SK-N-SH treated with all-trans-retinoic acid at 6 μM for 48 hours (cell line): ENCODE results near the gene FAM117A.

Experiments used
- ATAC-seq: fragments of 200-7000 bp; cut with Tn5 transposase; 3 replicates; pipeline ENCODE4 v1.9.1; 2020; ENCODE audit warnings: mild to moderate bottlenecking, moderate library complexity
- ARNTL ChIP-seq: fragments of 450-650 bp; formaldehyde crosslinking; IDR thresholded peaks from 2 replicates; pipeline ENCODE4 v1.5.0; 2020; ENCODE audit warnings: low read depth, mild to moderate bottlenecking, moderate library complexity, borderline replicate concordance
- BACH2 ChIP-seq: fragments of 250-450 bp; sonication (Bioruptor Pico); IDR thresholded peaks from 2 replicates; pipeline ENCODE4 v1.9.0; 2021; ENCODE audit warnings: mild to moderate bottlenecking, borderline replicate concordance
- CREB5 ChIP-seq: fragments of 250-450 bp; sonication (Bioruptor Pico); IDR thresholded peaks from 2 replicates; pipeline ENCODE4 v1.5.1; 2020; ENCODE audit warnings: low read depth, mild to moderate bottlenecking, moderate library complexity
- CSDC2 ChIP-seq: fragments of 250-450 bp; sonication (Bioruptor Pico); IDR thresholded peaks from 2 replicates; pipeline ENCODE4 v1.5.0; 2020; ENCODE audit warnings: mild to moderate bottlenecking, moderate library complexity
- CSRNP3 ChIP-seq: fragments of 250-450 bp; sonication (Bioruptor Pico); IDR thresholded peaks from 2 replicates; pipeline ENCODE4 v1.5.1; 2021; ENCODE audit warnings: mild to moderate bottlenecking, moderate library complexity
- ESRRG ChIP-seq: fragments of 250-450 bp; sonication (Bioruptor Pico); IDR thresholded peaks from 2 replicates; pipeline ENCODE4 v1.6.1; 2021; ENCODE audit warnings: mild to moderate bottlenecking
- GLIS3 ChIP-seq: fragments of 250-450 bp; sonication (Bioruptor Pico); IDR thresholded peaks from 2 replicates; pipeline ENCODE4 v1.5.0; 2020; ENCODE audit warnings: mild to moderate bottlenecking, moderate library complexity
- ISL1 ChIP-seq: fragments of 250-450 bp; sonication (Bioruptor Pico); IDR thresholded peaks from 2 replicates; pipeline ENCODE4 v2.1.2; 2022; ENCODE audit warnings: mild to moderate bottlenecking, moderate library complexity
- OSR1 ChIP-seq: fragments of 250-450 bp; sonication (Bioruptor Pico); IDR thresholded peaks from 2 replicates; pipeline ENCODE4 v1.8.0; 2022; ENCODE audit warnings: moderate library complexity, mild to moderate bottlenecking, inconsistent platforms
- PATZ1 ChIP-seq: fragments of 250-450 bp; sonication (Bioruptor Pico); IDR thresholded peaks from 2 replicates; pipeline ENCODE4 v1.8.0; 2020; ENCODE audit warnings: mild to moderate bottlenecking, moderate library complexity, borderline replicate concordance
- POU6F1 ChIP-seq: fragments of 250-450 bp; sonication (Bioruptor Pico); IDR thresholded peaks from 2 replicates; pipeline ENCODE4 v1.8.0; 2021; ENCODE audit warnings: low read depth, mild to moderate bottlenecking, moderate library complexity, borderline replicate concordance
- RARB ChIP-seq: fragments of 250-450 bp; sonication (Bioruptor Pico); IDR thresholded peaks from 2 replicates; pipeline ENCODE4 v1.8.0; 2021; ENCODE audit warnings: mild to moderate bottlenecking, moderate library complexity
- SNAI2 ChIP-seq: fragments of 250-450 bp; sonication (Bioruptor Pico); IDR thresholded peaks from 2 replicates; pipeline ENCODE4 v1.5.0; 2020; ENCODE audit warnings: mild to moderate bottlenecking, moderate library complexity
- TCF4 ChIP-seq: fragments of 250-450 bp; sonication (Bioruptor Pico); IDR thresholded peaks from 2 replicates; pipeline ENCODE4 v1.8.0; 2021; ENCODE audit warnings: mild to moderate bottlenecking, moderate library complexity, borderline replicate concordance
- TOX ChIP-seq: fragments of 250-450 bp; sonication (Bioruptor Pico); IDR thresholded peaks from 2 replicates; pipeline ENCODE4 v1.8.0; 2021; ENCODE audit warnings: mild to moderate bottlenecking, moderate library complexity, borderline replicate concordance
- TSHZ2 ChIP-seq: fragments of 250-450 bp; sonication (Bioruptor Pico); IDR thresholded peaks from 2 replicates; pipeline ENCODE4 v1.5.0; 2020; ENCODE audit warnings: mild to moderate bottlenecking, moderate library complexity
- ZC3H10 ChIP-seq: fragments of 250-450 bp; sonication (Bioruptor Pico); IDR thresholded peaks from 2 replicates; pipeline ENCODE4 v1.5.1; 2021; ENCODE audit warnings: mild to moderate bottlenecking, moderate library complexity
- ZFP3 ChIP-seq: fragments of 250-450 bp; sonication (Bioruptor Pico); IDR thresholded peaks from 2 replicates; pipeline ENCODE4 v1.5.0; 2020; ENCODE audit warnings: mild to moderate bottlenecking, moderate library complexity
- ZFP30 ChIP-seq: fragments of 450-650 bp; formaldehyde crosslinking; IDR thresholded peaks from 2 replicates; pipeline ENCODE4 v1.5.0; 2022; ENCODE audit warnings: mild to moderate bottlenecking, moderate library complexity
- ZNF565 ChIP-seq: fragments of 450-650 bp; formaldehyde crosslinking; conservative IDR thresholded peaks from 2 replicates; pipeline ENCODE4 v1.5.0; 2020; ENCODE audit warnings: low read depth, mild to moderate bottlenecking, moderate library complexity
- ZNF8 ChIP-seq: fragments of 450-650 bp; formaldehyde crosslinking; IDR thresholded peaks from 2 replicates; pipeline ENCODE4 v1.5.0; 2020; ENCODE audit warnings: mild to moderate bottlenecking, moderate library complexity

The FAM117A gene

GRCh38 chr17:49681106-49681979 is 82.6 kb downstream of the FAM117A start:
- no peak for ATAC-seq
- no peak for TF ChIP-seq TSHZ2 (CRISPR knock-in tag)
- TF ChIP-seq ZNF8 (CRISPR knock-in tag): no peak
- TF ChIP-seq TCF4 (CRISPR knock-in tag): no peak
- TF ChIP-seq ZFP30 (CRISPR knock-in tag): no peak
- no peak for TF ChIP-seq ARNTL (CRISPR knock-in tag)
- no peak for TF ChIP-seq POU6F1 (CRISPR knock-in tag)
- no peak for TF ChIP-seq ISL1 (CRISPR knock-in tag)
- no peak for TF ChIP-seq ZC3H10 (CRISPR knock-in tag)
- TF ChIP-seq SNAI2: no peak
- TF ChIP-seq PATZ1 (CRISPR knock-in tag): no peak
- TF ChIP-seq ZNF565 (CRISPR knock-in tag): no peak
- TF ChIP-seq OSR1 (CRISPR knock-in tag): no peak
- TF ChIP-seq ESRRG (CRISPR knock-in tag): no peak
- TF ChIP-seq GLIS3 (CRISPR knock-in tag): no peak
- TF ChIP-seq CREB5 (CRISPR knock-in tag): no peak
- no peak for TF ChIP-seq CSDC2 (CRISPR knock-in tag)

GRCh38 chr17:49680314-49680713 is 83.6 kb downstream of the FAM117A start:
- no peak for ATAC-seq
- TF ChIP-seq ZNF8 (CRISPR knock-in tag) (no peak), OSR1 (CRISPR knock-in tag) (no peak), RARB (CRISPR knock-in tag) (no peak), GLIS3 (CRISPR knock-in tag) (no peak), BACH2 (CRISPR knock-in tag) (no peak), POU6F1 (CRISPR knock-in tag) (no peak), ZFP30 (CRISPR knock-in tag) (no peak), SNAI2 (no peak), CSRNP3 (CRISPR knock-in tag) (no peak), CSDC2 (CRISPR knock-in tag) (no peak), TOX (no peak), CREB5 (CRISPR knock-in tag) (no peak), TSHZ2 (CRISPR knock-in tag) (no peak), ZFP3 (no peak), ISL1 (CRISPR knock-in tag) (no peak), ZC3H10 (CRISPR knock-in tag) (no peak)
